C4-2B (cell line): ENCODE measurements around the gene RGCC.
A peak's percentile ranks its signal among the peaks of the same experiment; 100 is the strongest.
"Not testable (repeated sequence)": the region's sequence is repeated elsewhere in the genome, so short reads cannot be mapped to it uniquely, and the experiment has no call there.

ENCODE experiments used
- H3K27ac ChIP-seq: fragments of 450-650 bp; 2 replicates; pipeline ENCODE4 v1.5.1; 2017
- CTCF ChIP-seq: fragments of 450-650 bp; conservative IDR thresholded peaks from 2 replicates; pipeline ENCODE4 v1.5.1; 2017; ENCODE audit warnings: mild to moderate bottlenecking
- ZFX ChIP-seq: fragments of 450-650 bp; IDR thresholded peaks from 2 replicates; pipeline ENCODE4 v1.6.1; 2017

RGCC gene

DNA sequence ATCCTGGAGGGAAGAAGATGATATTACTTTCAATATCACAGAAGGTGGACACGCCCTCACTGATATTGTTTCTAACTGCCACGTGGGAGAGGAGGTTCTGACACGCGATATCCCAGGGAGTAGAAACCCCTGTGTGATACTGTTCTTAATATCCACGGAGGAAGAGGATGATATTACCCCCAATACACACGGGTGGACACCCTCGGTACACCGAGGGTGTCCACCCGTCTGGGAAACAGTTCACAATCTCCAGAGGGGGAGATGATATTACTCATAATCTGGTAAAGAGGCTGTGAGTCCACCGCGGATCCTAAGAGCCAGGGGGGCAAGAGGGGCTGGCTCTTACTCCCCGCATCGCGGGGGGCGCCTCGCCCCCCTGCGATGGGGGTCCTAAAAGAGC lies 29.7 kb upstream of the RGCC start:
- no peak overlapping the region for H3K27ac ChIP-seq
- TF ChIP-seq CTCF (no peak), ZFX (no peak)

DNA sequence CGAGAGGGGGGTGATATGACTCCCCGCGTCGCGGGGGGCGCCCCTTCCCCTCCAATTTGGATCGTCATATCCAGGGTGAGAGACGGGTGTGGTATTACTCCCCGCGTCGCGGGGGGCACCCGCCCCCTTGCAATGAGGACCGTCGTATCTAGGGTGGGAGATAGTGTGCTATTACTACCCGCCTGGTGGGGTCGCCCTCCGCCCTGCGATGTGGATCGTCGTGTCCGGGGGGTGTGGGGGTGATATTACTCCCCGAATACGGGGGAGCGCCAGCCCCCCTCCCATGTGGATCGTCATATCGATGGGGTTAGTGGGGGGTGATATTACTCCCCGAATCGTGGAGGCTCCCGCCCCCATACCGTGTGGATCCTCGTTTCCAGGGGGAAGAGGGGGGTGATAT lies 29.2 kb upstream of the RGCC start:
- TF ChIP-seq CTCF (peak; percentile 31), ZFX (no peak)
- no peak overlapping the region for H3K27ac ChIP-seq

DNA sequence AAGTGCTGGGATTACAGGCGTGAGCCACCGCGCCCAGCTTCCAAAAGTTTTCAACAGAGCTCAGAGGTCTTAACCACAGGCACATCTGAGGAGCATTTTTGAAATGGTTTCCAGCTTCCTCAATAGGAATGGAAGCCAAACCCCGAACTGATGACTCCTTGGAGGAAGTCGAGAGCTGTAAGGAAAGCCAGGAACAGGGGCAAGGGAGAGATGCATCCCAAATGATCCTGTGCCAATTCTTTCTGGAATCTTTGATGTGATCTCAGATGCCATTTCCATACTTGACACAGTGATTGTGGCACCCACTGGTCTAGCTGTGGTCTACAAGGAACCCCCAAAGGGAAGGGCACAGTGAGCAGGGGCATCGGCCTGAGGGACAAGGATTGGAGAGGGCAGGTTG lies 23.3 kb upstream of the RGCC start:
- H3K27ac ChIP-seq: not testable (repeated sequence)

- TF ChIP-seq ZFX (no peak), CTCF (no peak)
These were observed 22.4 kb upstream of the RGCC start for GRCh38 chr13:41434831-41435520.

DNA sequence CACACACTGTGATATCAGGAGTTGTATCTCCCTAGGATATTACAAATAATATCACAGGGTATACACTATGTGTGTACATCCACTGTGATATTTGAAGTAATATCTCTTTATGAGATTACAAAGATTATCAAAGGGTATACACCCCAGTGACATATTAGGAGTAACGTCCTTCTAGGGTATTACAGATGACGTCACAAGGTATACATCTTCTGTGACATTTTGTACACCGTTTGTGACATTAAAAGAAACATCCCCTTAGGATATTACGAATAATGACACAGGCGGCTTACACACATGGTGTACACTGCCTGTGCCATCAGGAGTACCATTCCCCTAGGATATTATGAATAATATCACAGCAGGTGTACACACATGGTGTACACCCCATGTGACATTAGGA lies 13.4 kb upstream of the RGCC start:
- H3K27ac ChIP-seq: no peak overlapping the region
- TF ChIP-seq CTCF (no peak), ZFX (no peak)

More at GRCh38 chr13:41434831-41435520, 22.4 kb upstream of the RGCC start:
- H3K27ac ChIP-seq: no peak overlapping the region

GRCh38 chr13:41452462-41452861 lies 4.9 kb upstream of the RGCC start:
- H3K27ac ChIP-seq: no peak overlapping the region
- TF ChIP-seq CTCF: no peak
- TF ChIP-seq ZFX: no peak

DNA sequence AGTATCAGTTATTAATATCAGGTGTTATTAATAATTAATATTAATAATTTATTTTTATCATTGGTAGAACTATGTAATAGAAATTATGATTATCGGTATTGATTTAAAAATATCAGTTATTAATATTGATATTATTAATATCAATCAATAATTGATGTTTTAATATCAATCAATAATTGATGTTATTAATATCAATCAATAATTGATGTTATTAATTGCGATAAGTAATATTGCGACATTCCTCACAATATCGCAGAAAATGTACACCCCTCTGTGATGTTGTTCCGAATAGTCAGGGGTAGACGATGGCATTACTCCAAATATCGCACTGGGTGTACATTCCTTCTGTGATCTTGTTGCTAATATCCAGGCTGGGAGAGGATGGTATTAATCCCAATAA lies 3.7 kb upstream of the RGCC start:
- no peak overlapping the region for H3K27ac ChIP-seq
- TF ChIP-seq ZFX (no peak), CTCF (no peak)

DNA sequence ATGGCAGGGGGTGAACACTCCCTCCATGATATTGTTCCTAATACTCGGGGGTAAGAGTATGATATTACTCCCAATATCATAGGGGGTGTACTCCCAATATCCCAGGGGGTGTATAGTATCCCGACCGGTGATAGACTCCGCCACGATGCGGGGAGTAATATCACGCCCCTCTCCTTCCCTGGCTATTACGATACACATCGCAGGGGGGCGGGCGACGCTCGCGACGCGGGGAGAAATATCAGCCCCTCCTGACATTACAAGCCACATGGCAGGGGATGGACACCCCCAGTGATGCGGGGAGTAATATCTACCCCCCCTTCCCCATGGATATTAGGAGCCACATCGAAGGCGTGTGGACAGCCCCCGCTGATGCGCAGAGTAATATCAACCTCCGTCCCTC lies 3.2 kb upstream of the RGCC start:
- no peak for TF ChIP-seq ZFX
- TF ChIP-seq CTCF: no peak
- no peak overlapping the region for H3K27ac ChIP-seq
